Measurements from ENCODE around the gene SCRG1.

The SCRG1 gene

GRCh38 chr4:173398779-173399415, at the start of gene SCRG1:
Gene SCRG1 (minus strand): TSS chr4:173399116. CDS start chr4:173391414, 7,702 bp downstream.
- DNase-seq = no peak

DNA sequence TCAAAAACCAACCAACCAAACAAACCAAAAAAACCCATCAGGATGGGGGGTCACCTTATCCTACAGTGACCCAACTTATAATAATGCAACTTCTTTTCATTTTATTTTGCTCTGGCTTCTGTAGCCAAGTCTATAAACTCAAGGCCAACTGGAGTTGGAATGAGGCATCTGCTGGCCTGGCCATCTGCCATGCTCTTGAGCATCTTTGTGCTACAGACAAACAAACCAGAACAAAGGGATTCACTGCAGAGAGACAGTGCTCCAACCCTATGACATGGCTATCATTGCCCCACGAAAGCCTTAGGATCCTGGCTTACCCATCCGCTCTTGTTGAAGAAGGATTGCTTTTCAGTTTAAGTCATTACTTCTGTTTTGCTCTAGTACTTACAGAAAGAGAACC, 49.2 kb upstream of the SCRG1 start:
- DNase-seq = no peak

DNA sequence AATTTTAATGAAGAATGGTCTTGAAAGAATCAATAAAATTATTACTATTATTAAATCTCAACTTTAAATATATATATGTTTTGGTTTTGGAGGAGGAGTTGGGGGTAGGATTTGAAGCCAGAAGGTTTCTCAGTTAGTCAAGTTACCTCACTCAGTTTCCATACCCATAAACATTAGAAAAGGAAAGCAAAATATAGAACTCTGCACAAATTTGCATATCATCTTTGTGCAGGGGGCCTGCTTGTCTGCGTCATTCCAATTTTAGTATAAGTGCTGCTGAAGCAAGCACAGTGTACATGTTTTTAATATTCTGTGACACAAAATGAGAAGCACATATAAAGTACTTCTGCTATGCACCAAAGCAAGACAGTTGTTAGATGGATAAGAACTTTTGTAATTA, 47.5 kb upstream of the SCRG1 start:
- DNase-seq = no peak

DNA sequence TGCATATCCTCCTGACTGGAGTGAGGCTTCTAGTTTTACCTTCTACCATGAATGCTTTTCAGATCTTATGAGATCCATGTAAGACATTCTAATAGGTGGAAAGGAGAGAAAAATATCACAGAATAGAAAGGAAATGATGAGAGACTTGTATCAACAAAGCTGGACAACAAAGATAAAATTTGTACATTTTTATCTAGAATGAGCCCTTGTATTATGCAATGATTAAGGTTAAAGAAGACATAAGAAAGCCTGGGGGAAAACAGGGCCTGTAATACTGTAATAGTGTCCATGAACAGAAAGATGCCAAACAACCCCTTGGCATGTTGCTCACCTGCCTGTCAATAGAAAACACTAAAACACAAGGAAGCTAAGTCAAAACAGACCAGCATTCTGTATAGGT, 44.2 kb upstream of the SCRG1 start:
- no peak for DNase-seq

- DNase-seq = no peak
Observed at GRCh38 chr4:173442223-173442932, 43.5 kb upstream of the SCRG1 start.

- no peak for DNase-seq
Observed at GRCh38 chr4:173440888-173441287, 42.0 kb upstream of the SCRG1 start.

- DNase-seq = no peak
Observed at GRCh38 chr4:173436771-173437265, 37.9 kb upstream of the SCRG1 start.

DNA sequence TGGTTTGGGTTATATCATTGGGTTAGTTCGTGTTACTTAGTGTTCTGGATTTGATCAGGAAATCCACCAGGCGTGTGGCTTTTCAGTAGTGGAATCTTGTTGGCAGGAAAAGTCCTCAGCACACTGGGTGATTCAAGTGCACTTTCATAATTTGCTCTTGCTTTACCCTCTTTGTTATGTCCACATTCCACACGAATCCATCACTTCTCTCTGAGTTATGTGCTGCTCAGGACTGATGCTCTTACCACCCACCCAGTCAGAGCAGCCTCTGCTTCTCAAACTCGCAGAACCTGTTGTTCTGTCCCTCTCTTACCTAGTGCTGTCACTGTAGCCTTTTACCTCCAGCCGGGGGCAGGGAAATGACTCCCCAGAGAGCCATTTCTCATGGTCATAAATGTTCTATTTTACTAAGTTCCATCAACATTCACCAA, 37.2 kb upstream of the SCRG1 start:
- no peak for DNase-seq

GRCh38 chr4:173434231-173434630, 35.3 kb upstream of the SCRG1 start:
- no peak for DNase-seq

DNA sequence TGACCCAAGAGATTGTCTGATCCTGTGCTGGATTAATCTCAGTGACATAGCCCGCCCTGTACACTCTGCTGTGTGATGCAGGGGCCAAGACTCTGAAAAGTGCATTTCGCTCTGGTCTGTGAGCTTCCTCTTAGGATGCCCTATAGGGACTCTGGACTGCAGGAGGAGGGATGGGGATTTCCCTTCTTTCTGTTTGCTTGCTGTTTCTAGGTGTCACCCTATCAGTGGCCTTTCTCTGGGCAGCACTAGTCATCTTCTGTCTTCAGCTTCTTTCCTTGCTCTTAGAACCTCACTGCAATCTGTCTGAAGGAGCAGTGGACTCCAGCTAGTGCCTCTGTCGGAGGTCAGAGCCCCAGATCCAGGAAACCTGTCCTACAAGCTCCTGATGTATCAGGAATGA, 34.5 kb upstream of the SCRG1 start:
- no peak for DNase-seq

DNA sequence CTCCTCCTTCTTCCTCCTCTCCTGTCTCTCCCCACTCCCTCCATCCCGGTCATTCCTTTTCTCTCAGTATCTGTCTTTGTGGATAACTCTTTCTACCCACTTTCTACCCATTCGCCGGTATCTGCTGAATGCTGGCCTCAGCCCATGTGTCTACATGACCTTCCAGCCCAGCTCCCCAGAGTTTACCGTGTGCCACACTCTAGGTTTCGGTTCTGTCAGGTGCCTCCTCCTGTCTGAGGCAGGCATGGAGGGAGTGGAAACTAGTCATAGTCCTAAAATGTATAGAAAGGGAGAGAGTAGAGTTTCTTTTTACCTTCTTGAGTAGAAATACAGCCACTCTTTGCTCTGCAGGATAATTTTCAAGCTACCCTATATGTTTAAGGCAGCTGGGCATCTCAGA, 33.5 kb upstream of the SCRG1 start:
- DNase-seq = no peak

- no peak for DNase-seq
Observed at GRCh38 chr4:173426064-173426463, 27.1 kb upstream of the SCRG1 start.

GRCh38 chr4:173424899-173425805, 26.2 kb upstream of the SCRG1 start:
- DNase-seq = no peak

DNA sequence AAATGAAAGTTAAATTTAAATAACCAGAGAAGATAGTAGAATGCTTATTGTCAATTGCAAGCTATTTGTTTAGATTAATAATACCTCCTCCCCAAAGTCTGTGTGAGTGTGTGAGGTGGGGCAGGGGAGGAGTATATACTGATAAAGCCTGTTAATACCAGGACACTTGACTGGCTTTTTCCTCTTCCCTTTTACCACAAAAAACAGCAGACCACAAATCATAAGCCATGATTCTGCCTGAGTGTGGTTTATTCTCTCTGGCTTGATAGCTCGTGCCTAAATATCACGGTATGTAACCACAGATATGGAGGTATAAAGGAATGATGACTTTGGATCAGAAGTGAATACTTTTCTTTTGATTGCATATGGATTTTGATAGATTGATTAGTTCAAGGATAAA, 21.9 kb upstream of the SCRG1 start:
- no peak for DNase-seq

DNA sequence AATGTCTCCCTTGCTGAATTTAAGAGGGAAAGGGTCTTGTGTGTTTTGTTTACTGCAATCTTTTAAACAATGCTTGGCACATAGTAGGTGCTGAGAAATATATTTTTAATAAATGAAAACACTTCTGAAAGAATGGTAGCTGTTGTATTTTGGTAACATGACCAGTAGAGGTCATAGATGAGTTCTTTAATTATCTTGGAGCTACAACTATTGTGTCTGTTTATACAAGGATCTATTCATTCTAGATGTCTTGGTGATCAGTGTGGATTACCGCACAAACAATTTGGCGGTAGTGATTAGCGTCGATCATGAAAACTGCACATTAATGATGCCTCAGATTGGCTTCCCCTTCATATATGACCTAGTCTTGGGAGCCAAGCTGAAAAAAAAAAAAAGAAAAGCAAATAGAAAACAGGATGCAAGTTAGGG, 21.4 kb upstream of the SCRG1 start:
- no peak for DNase-seq

GRCh38 chr4:173418639-173419038, 19.7 kb upstream of the SCRG1 start:
- DNase-seq = no peak

DNA sequence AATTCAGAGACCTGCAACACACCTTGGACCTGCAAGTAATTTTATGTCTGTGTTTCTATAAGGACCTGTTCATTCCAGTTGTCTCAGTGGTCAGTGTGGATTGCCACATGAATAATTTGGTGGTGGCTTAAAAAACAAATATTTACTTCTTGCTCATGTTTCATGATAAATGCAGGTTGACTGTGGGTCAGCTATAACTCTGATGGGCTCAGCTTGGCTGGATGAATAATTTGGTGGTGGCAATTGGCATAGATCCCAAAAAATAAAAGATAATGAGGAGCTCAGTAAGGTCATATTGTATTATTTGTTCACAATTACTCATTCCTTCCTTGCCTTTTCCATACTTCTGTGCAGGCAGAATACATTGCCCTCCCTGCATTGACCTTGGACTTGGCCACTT, 18.9 kb upstream of the SCRG1 start:
- DNase-seq = no peak

DNA sequence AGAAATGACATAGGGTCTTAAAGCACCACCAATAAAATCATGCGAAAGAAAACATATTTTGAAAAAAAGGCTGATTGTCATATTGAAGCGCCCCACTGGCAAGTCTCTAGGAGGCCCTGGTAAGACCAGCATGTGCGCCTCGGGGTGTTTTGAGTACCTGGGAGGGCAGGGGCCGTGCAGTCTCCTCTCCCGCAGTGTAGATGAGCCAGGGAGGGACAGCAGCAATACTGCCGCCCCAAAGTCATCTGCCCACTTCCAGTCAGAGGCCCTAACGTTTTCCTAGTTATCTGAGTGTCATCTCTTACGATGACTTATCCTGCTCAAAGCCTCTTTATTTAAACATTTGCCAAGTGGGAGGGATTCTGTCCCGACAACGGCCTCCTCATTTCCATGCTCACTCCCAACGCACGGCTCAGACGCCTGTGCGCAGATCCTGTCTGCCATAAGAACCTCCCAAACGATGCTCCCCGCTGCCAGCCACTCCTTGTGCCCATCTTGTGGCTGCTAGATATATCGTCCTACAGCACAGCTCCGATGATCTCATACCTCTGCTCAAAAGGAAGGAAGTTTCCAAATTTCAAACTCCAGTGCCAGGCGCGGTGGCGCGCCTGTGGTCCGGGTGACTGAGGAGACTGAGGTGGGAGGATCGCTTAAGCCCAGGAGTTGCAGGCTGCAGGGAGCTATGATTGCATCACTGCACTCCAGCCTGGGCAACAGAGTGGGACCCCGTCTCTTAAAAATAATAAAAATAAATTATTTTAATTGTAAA, 17.2 kb upstream of the SCRG1 start:
- no peak for DNase-seq

DNA sequence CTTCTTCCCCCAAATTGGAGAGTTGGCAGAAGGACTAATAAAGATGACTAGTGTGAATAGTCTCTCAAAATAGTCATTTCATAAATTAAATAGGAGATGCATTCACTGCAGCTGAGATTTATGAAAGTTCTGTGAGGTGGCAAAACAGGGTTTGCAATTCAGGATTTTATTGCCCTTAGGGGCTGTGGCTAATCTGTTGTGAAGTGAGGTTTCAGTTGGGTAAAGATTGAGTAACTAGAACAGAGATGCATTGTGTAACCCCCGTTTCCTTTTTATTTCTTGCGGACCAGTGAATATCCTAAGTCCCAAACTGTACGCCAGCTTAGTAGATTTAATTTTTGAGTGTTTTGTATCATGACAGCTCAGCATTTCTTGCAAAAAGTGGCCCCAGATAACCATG, 16.2 kb upstream of the SCRG1 start:
- DNase-seq = no peak

DNA sequence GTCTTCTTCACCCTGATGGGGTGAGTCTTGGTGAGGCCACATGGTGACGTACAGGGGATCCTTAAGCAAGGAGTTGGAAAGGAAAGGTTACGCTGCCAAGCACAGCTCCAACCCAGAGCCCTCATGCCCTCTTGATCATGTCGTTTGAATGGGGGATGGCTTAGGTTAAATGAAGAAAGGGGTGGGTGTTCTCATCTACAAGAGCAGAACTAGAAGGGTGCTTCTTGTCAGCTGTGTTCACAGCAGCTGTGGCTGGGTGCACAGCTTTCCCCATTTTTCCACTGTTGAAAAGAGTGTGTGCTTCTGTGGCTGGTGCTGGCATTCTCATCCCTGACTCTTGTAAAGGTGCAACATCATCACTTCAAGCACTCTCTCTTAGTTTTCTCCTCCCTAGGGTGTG, 15.5 kb upstream of the SCRG1 start:
- DNase-seq = no peak

GRCh38 chr4:173413036-173413435, 14.1 kb upstream of the SCRG1 start:
- no peak for DNase-seq

GRCh38 chr4:173411106-173411693, 12.3 kb upstream of the SCRG1 start:
- no peak for DNase-seq
